Activated CD4-positive, alpha-beta T cell treated with anti-CD3 and anti-CD28 coated beads, Interleukin-2, Interleukin-4, amounts not matched to agents 100 ng/mL and 50 ng/mL, durations not matched to agents 16 hours and 8 hours (primary cell): ENCODE measurements around the gene CCL7.
A peak's percentile ranks its signal among the peaks of the same experiment; 100 is the strongest.

Experiments
- DNase-seq: peaks from one replicate; pipeline ENCODE4 v3.0.0-alpha.2; 2020; ENCODE audit warnings: low spot score

The CCL7 gene

DNA sequence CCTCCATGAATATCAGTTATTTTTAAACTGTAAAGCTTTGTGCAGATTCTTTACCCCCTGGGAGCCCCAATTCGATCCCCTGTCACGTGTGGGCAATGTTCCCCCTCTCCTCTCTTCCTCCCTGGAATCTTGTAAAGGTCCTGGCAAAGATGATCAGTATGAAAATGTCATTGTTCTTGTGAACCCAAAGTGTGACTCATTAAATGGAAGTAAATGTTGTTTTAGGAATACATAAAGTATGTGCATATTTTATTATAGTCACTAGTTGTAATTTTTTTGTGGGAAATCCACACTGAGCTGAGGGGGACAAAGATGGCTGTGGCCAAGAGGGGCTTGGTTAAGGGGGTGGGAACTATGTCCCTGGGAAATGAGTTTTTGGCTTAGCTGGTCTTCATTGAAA, 17.9 kb downstream of the CCL7 start:
- no peak for DNase-seq

- no peak for DNase-seq
These were observed 20.6 kb downstream of the CCL7 start for GRCh38 chr17:34290586-34290985.

- DNase-seq: peak; percentile 17
These were observed 21.8 kb downstream of the CCL7 start for GRCh38 chr17:34291721-34292348.

DNA sequence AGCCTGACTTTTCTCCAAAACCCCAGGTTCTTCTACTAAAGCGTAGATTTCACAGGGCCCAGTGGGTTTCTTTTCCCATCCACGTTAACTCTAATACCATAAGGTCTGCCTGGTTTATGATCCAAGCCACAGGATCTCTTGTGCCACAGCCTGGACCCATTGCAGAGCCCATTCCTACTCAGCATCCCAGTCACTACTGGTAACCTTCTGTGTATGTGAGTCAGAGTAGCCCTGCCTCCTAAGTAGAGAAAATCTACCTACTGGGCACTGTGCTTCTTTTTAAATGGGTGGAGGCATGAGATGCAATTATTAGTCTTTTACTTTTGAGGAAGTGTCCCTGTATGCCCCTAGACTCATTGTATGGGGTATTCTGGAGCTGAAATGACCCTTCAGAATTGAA, 29.0 kb downstream of the CCL7 start:
- DNase-seq: no peak

DNA sequence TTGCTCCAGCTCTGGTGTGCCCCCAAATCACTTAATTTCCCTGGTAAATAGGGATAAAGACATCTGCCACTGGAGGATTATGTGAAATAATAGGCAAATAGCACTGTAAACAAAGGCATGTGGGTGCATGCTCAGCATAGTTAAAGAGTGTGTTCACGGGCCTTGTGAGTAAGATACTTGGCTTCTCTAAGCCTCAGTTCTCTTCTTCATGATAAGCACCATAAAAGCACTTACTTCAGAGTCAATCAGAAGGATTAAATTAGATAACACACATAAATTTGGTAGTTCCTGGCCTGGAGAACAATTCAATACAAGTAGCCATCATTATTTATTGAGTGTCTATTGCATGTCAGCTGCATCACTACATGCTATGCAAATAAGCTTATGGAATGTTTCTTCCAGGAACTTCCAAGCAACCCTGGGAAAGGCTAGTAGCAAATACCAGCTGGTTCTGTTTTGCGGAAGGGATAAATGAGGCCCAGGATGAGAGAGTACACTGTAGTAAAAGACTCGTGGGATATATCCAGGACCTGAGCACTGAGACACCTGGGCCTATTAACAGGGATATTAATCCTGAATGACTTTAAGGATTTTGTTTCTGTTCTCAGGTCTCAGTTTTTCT, 30.0 kb downstream of the CCL7 start:
- no peak for DNase-seq

GRCh38 chr17:34300652-34301370, 30.8 kb downstream of the CCL7 start:
- peak; percentile 32 for DNase-seq

- no peak for DNase-seq
These were observed 32.0 kb downstream of the CCL7 start for GRCh38 chr17:34301986-34302385.

DNA sequence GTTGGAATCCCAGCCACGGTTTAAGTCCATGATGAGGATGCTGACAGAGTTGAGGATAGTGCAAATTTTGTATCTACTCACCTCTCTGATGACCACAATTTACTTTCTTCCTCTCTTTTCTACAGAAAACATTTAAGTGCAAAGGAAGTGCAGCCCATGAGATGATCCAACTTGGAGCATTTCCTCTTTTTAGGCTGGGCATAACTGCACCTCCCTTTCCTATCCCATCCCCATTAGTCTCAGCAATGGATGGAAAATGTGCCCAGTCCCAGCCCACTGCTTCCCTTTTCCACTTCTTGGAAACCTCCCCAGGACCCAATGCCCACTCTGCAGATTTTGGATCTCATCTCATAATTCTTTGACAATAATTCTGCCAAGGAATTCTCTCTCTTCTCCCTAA, 32.6 kb downstream of the CCL7 start:
- DNase-seq: no peak

DNA sequence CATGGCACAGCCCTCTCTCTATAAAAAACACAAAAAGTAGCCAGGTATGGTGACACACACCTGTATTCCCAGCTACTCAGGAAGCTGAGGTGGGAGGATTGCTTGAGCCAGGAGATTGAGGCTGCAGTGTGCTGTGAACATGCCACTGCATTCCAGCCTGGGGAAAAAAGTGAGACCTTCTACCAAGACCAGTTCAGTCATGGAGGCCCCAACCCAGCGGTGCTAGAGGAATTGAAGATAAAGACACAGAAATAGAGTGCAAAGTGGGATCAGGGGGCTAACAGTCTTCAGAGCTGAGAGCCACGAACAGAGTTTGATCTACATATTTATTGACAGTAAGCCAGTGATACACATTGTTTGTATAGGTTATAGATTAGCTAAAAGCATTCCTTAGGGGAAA, 33.6 kb downstream of the CCL7 start:
- no peak for DNase-seq

GRCh38 chr17:34305061-34305460, 35.0 kb downstream of the CCL7 start:
- no peak for DNase-seq

DNA sequence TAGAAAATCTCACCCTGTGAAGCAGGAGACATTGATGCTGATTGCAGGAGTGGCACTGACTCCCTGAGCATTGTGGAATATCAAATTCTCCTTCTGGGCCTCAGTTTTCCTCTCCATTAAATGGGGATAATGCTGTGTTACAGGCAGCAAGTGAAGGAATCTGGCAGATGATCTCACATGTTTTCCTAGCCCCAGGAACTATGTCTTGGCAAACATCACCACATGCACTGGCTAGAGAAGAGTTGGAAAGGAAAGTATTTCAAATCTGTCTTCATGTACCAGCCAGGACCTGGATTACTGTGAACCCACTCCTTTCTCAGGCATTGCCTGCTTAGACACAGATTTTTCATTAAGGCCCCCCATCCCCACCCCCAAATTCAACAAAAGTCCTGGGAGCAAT, 35.6 kb downstream of the CCL7 start:
- no peak for DNase-seq

DNA sequence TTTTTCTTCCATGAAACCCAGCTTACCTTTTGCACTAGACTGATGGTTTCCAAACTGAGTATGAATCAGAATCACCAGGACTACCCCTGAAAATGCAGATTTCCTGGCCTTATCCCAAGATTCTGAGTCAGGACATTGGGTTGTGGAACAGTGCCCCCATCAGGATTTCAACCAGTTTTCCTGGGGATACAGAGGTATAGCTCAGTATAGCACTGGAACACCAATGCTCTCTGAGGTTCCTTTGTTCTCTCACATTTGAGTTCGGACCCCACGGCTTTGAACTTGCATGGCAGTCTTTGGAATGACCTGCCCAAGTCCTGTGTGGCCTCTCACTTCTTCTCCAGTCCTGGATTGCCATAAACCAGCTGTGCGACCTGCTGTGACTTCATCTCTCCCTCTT, 36.4 kb downstream of the CCL7 start:
- no peak for DNase-seq

GRCh38 chr17:34307110-34307509, 37.1 kb downstream of the CCL7 start:
- DNase-seq: peak; percentile 25

DNA sequence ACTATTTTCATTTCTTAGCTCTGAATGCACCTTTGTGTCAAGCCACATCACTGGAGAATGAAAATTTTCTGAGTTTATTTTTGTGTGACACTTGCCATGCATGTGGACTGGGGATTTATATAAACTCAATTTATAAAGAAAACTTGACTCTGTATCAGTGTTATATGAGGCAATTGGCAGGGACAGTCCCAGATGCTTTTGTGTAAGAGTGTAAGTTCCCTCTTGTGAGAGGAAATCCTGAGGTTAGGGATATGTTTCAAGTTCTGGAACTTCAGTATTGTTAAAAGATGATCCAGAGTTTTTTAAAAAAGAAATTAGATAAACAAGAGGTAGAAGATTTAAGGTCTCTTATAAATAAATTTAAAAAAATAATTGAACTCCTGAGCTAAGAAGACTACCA, 38.4 kb downstream of the CCL7 start:
- DNase-seq: no peak

GRCh38 chr17:34311291-34311690, 41.3 kb downstream of the CCL7 start:
- no peak for DNase-seq

DNA sequence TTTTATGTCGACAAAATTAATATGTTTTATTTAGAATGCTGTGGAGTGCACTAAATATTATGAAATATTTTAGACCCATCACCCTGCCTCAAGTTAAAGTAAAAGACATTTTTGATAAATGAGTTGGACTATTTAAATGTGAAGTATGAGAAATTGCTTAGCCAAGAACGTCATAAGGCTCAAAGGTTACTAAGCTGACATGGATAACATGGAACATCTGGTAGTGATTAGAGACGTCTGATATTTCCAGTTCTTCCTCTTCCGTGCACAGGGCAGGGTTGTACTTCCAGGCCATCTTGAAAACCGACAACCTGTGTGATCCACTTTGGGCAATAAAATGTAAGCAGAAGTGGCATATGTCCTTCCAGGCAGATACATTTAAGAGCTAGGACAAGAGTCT, 42.1 kb downstream of the CCL7 start:
- DNase-seq: no peak

DNA sequence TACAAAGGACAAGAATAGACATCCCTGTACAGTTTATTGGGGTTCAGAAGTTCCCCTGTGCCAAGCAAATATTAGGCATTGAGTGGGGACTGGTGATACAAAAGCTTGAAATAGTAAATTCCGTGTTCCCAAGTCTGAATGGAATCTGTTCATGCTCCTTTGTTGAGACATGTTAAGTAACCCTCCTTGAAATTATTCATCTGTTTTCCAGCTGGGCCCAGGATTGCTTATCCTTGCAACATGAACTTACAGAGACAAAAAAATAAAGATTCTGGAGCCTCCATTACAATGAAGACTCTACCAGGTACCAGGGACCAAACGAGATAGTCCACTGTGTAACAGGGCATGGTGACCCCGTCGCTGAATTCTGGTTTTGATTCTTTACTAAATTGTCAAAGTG, 43.1 kb downstream of the CCL7 start:
- no peak for DNase-seq

GRCh38 chr17:34314279-34314678, 44.3 kb downstream of the CCL7 start:
- DNase-seq: no peak

DNA sequence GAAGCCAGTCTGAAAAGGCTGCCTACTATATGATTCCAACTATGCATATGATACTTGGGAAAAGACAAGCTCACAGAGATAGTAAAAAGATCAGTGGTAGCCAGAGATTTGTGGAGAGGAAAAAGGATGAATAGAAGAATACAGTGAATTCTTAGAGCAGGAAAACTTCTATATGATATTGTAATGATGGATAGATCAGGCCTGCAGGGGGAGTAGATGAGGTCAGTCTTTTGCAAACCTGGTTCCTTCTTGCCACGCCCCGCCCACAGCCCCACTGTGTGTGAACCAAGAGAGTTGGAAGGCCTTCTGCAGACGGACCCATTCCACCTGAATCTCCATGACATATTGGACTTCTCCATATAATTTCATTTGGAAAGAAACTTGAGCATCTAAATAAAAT, 48.5 kb downstream of the CCL7 start:
- DNase-seq: peak; percentile 5

- no peak for DNase-seq
These were observed 49.0 kb downstream of the CCL7 start, which contains the start of gene CCL8 for GRCh38 chr17:34319039-34319483. Gene CCL8, plus strand, starts transcription at chr17:34319435. Its CDS starts 67 bp downstream, at chr17:34319502.
